GM21529 (cell line): ENCODE data around the gene PALD1.

Experiments
- ATAC-seq: cut with Tn5 transposase; IDR thresholded peaks from one replicate; pipeline ENCODE4 v1.9.1; 2021; ENCODE audit not compliant: unreplicated experiment

PALD1 gene

GRCh38 chr10:70457759-70458305 lies 20.7 kb upstream of the PALD1 start:
- no peak for ATAC-seq

GRCh38 chr10:70458329-70459060 lies 20.1 kb upstream of the PALD1 start:
- no peak for ATAC-seq

GRCh38 chr10:70459061-70459773 lies 19.4 kb upstream of the PALD1 start:
- ATAC-seq = no peak

DNA sequence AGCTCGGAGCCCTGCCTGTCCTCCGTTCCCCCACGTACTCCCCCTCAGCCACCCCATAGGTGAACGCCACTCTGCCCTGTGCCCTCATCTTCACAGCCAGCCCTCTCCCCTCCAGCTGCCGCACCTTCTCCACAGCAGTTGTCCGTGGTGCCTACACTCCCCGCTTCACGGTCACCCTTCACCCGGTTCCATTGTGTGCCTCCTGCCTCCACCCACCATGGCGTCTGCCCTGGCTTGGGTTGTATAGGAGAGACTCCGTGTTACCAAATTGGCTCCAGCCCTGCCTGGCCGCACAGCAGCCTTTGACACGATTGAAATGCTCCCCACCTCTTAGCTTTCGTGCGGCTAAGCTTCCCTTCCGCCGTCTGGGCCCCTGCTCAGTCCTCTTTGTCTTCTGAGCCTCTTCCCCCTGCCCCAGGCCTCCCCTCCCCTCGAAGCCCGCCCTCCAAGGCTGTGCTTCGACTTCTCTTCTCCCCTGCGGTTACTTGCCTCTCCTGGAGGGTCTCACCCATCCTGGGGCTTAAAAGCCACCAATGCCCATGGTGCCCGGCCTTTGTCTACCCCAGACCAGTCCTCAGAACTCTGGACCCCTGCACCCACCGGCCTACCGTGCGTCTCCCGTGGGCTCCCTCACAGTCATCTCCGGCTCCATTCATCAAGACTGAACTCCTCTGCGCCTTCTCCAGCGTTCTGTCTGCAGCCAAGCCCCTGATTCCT lies 18.6 kb upstream of the PALD1 start:
- no peak for ATAC-seq

DNA sequence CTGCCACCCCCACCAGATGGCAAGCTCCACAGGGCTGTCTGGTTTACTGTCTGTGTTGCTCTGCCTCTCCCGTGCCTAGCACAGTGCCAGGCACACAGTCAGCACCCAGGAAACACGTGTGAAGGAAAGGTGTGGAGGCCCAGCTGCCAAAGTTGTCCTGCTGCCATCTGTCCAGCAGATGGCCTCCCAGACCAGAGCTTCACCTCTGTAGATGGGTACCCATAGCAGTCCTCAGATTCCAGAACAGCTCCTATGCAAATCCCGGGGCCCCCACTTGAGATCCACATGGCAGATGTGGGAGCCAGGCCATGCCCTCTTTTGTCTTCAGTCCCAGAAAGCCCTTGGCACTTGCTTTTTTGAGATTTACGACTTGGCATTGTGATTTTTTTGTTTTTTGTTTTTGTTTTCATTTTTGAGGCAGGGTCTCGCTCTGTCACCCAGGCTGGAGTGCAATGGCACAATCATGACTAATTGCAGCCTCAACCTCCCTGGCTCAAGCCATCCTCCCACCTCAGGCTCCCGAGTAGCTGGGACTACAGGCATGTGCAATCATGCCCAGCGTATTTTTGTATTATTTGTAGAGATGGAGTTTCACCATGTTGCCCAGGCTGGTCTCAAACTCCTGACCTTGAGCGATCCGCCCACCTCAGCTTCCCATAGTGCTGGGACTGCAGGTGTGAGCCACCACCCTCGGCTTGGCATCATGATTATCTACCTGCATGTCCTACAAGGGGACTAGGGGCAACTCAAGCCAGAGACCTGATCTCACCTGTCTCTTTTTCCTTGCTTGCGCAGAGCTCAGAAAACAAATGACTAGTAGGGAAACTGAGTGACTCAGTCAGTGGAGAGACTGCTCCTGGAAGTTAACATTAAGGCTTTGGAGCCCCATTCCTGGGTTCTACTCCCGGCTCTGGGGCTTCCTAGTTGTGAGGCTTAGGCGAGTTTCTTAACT lies 16.9 kb upstream of the PALD1 start:
- no peak for ATAC-seq

DNA sequence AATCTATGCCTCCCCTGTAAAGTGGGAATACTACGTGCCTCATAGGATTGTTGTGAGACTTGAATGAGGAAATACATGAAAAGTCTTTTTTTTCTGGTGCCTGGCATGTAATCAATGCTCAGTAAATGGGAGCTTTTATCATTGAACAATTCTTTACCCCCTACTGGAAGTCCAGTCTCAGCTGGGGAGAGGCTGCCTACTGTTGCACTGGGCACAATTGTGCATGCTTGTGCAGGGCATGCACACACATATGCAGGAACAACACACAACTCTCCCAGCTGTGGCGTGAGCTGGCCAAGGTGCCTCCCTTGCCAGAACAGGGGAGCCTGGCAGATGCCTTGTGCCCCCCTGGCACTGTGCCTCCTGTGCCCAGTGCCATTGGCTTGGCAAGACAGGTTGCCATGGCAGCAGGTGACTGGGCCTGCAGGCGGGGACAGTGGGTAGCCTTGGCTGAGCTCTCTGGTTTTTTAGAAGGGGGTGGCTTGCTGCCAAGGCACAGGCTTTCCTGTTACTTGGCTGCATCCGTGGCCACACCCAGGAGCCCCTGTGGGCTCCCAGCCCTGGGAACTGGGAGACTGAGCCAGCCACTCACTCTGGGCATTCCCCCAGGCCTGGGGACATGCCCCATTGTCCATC lies 16.1 kb upstream of the PALD1 start:
- ATAC-seq = no peak

- no peak for ATAC-seq
These were observed 13.3 kb upstream of the PALD1 start for GRCh38 chr10:70465278-70465677.

GRCh38 chr10:70465832-70466231 lies 12.7 kb upstream of the PALD1 start:
- no peak for ATAC-seq

DNA sequence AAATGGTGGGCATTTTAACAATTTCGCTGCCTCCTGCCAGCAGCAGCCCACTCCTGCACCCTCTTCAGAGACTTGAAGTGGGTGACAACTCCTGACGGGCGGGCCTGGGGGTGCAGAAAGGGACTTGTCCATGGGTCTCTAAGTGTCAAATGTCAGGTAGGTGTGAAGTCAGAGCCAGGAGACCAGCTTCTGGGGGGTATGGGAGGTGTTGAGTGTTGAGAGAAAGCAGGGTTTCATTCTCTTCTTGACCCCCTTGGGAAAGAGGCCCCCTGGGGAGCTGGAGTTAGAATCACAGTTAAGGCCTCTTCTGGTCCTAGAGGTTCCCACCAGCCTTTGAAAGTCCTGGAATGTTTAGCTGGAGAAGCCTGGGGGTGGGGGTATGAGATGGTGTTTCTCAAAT lies 11.6 kb upstream of the PALD1 start:
- no peak for ATAC-seq

- ATAC-seq = no peak
These were observed 5.6 kb upstream of the PALD1 start for GRCh38 chr10:70472799-70473454.

DNA sequence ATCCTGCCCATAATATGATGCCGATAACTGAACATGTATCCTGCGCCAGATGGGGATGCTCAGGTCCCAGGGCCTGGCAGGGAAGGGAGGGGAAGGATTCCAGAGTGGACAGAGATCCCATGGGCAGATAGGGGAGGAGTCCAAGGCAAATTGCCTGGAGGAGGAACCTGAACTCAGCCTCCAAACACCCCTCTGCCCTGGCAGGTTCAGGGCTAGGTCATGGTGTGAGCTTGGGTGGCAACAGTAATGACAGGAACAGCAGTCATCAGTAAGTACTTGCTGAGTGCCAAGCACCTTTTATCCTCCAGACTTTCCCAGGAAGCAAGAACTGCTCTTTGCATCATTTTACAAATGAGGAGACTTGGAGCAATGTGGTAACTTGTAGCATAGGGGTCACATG lies 3.8 kb upstream of the PALD1 start:
- no peak for ATAC-seq

DNA sequence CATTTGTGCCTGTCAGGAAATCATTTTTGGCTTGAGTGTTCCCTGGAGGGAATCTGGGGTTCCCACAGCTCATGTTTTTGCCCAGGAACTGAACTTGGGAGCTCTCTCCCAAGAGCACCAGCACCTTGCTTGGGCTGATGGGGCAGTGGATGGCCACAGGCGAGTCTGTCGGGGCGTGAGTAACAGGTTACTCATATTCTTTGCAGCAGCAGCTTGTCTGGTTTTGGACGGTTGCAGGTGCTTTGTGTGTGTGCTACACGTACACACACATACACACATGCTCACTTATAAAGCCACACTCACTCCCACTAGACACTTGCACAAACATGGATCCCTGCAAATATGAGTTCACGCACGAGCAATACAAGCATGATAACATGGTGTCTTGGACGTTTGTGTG lies 2.9 kb upstream of the PALD1 start:
- ATAC-seq = no peak

GRCh38 chr10:70476249-70477035 lies 2.1 kb upstream of the PALD1 start:
- ATAC-seq = no peak

DNA sequence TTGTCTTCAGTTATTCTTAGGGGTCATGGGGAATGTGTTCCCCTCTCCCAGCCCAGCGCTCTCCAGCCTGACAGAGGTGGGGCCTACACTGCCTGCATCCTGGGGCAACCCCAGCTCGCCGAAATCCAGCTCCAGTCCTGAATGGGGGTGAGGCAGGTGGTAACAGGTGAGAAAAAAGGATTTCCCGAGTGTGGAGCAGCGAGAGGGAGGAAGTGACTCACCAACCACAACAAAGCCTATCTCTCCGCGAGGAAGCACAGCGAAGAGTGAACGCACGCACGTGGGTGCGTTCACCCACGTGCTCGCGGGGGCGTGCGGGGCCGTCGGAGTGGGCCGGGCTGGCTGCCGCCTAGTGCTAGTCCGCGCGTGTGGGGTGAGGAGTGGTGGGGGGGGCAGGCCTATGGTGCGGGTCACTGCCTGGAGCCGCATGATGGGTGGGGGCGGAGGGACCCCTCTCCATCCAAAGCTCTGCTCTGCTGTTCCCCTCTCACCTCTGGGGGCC lies 855 bp upstream of the PALD1 start:
- no peak for ATAC-seq

GRCh38 chr10:70479165-70479581 lies 606 bp downstream of the PALD1 start:
- no peak for ATAC-seq

DNA sequence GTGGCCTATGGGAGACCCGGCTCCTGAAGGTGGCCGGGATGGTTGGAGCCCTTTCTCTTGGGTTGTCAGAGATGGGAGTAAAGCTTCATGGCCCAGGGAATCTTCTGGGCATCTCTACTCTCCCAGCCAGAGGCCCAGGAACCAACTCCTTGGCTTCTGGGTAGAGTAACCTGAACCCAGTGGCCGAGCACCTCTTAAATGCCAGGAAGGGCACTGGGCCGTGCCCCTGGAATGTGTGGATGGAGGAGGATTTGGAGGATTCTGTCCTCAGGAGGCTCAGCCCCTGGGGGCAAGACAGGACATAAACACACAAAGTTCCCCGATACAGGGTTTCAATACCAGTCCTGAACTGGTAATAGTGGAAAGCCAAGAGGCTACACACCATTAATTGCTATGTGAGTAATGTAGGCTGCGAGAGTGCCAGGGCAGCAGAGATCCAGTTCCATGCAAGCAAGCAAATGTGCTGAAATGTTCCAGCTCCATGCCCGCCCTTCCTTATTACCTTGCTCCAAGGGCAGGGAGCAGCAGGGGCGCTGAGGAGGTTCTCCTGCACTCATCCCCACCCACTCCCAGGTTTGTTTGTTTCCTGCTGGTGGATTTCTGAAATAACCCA lies 1.2 kb downstream of the PALD1 start:
- ATAC-seq = no peak

DNA sequence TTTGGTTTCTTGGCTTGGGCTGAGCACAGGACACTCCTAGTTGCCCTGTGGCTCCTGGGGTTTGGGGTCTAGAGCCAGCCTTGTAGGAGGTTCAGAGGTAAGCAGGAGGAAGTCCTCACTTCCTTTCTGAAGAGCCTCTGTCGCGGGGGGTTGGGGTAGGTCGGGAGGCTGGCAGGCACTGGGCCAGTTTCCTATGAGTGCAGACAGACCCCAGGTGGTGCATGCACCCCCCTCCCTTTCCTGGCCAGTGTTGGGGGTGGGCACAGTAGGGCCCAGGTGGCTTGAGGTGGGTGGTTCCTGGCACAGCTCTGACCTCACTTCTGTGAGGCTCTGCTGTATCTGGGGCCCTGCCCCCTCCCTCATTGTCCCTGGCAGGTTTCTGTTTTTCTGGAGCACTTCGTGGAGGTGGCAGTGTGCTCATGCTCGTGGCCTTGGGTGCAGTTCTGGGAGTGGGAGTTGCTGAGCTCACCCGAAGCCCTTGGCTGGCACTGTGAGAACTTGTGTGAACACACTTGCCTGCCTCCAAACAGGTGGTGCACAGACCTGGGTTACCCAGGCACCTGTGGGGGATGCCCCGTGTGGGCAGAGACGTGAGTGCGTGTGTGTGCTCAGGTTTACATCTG lies 1.8 kb downstream of the PALD1 start:
- ATAC-seq = peak; percentile 30

GRCh38 chr10:70481105-70481504 lies 2.5 kb downstream of the PALD1 start:
- no peak for ATAC-seq
